A549 treated with CORT108297 at 1 μM for 4 hours (cell line): Measurements from ENCODE around the gene RANBP9. TPM values are rescaled to one million over a fixed set of nuclear protein-coding genes. Genes with fewer than 3 reads are reported as not detected.

Experiments used
- total RNA-seq: library from RNA; stranded (reverse); fragments of 200-300 nt; extraction: Qiagen RNA extraction; gene quantifications from 5 replicates; pipeline ENCODE4 v1.2.3, GENCODE V29; 2022

RANBP9 gene
- total RNA-seq, result 11.2 to 16.1 TPM (median 12.9 TPM) in 5 replicates

GRCh38 chr6:13711733-13712598 lies at the start of gene RANBP9:
Gene RANBP9, minus strand, starts transcription at chr6:13711835. Its CDS starts 330 bp downstream, at chr6:13711505.

GRCh38 chr6:13614926-13615791 lies 96.5 kb downstream of the RANBP9 start, which contains the start of gene NOL7:
Gene NOL7, plus strand, starts transcription at chr6:13615335. Its CDS starts 24 bp downstream, at chr6:13615359.

DNA sequence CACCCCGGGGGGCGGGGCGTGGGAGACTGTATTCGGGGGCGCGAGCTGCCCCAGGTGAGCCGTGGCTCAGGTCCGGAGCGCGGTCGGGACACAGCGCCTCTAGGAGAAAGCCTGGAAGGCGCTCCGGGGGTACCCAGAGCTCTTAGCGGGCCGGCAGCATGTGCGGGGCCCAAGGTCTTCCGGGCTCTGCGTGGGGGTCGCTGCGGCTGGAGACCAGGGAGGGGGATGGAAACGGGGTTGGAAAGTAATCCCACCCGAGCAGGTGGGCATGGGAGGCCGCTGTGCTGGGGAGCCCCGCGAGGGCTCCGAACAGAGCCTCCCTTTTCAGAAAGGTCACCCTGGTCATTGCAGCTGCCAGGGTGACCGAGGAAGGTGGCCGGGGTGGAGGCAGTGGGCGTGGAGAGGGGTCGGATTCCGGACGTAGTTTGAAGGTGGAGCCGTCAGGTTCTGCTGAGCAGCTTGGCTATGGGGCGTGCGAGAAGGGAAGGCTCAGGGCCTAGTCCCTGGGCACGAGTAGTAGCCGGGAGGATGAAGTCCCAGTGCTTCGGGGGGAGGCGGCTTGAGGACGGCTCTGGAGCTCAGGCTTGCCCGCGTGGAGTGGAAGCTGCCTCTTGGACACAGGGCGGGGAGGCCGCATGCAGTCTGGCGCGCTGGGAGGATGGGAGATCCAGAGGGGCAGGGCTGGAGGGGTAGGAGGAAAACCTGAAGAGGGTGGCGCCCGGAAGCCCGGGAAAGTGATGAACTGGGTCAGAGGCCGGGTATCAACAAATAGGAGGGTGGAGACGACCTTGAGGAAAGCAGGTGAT lies 136.9 kb downstream of the RANBP9 start, which contains the start of gene SIRT5:
Gene SIRT5 (plus strand): TSS at position 31 of the 806 bp plus-strand sequence. CDS start 9,510 bp downstream, outside the sequence.

Other genes starting within 250 kb of the RANBP9 start
- gene GFOD1, start 224.2 kb downstream of the RANBP9 start, total RNA-seq, result 1.6 to 2.0 TPM (median 1.8 TPM) in 5 replicates
- 3.6 to 4.4 TPM (median 4.0 TPM) in 5 replicates for gene SIRT5, start 137.2 kb downstream of the RANBP9 start, total RNA-seq
- gene NOL7, start 96.5 kb downstream of the RANBP9 start, total RNA-seq, result 67.9 to 81.4 TPM (median 71.3 TPM) in 5 replicates
- 8.8 to 15.5 TPM (median 13.9 TPM) in 5 replicates for gene MCUR1, start 102.7 kb upstream of the RANBP9 start, total RNA-seq
- 2.7 to 3.5 TPM (median 3.1 TPM) in 5 replicates for gene RNF182, start 213.1 kb upstream of the RANBP9 start, total RNA-seq